ENCODE results near the gene SOX6. TPM values are rescaled to one million over a fixed set of nuclear protein-coding genes. Genes with fewer than 3 reads are reported as not detected.

SOX6 gene
- total RNA-seq, 1 experiment from 2014 or later = not detected

GRCh38 chr11:16186680-16187079 lies 169.7 kb downstream of the SOX6 start:
- H3K9me3 Mint-ChIP-seq = no peaks in the 10 kb centered on the region; a peak in 1 of 5 replicates
- WGBS (ENCODE audit: extremely low coverage, insufficient read length, low lambda C conversion rate) = no CpG with 5 or more reads among the region's 8 CpGs
- no peaks in the 10 kb centered on the region for H3K36me3 Mint-ChIP-seq (ENCODE audit: insufficient read depth in 1 of 3, low read depth in 3 of 3)

More at GRCh38 chr11:16186680-16187079, 169.7 kb downstream of the SOX6 start:
- Mint-ChIP-seq H3K4me3 (no peak overlapping the region), H3K27me3 (ENCODE audit: low read depth) (peaks cover 2% of the 10 kb centered on the region; the same call in 1 of the 2 replicates), H3K4me1 (peaks cover 12% of the 10 kb centered on the region in 2 experiments), H3K27ac (no peak overlapping the region)
- no peak overlapping the region for H3K27ac ChIP-seq (ENCODE audit: insufficient read length, low read depth, low read length)
- TF ChIP-seq CTCF (conservative IDR thresholded peaks at IDR 0.05) = no peak
- H3K9me3 ChIP-seq (ENCODE audit: control insufficient read depth, low read depth, low read length) = no peaks in the 10 kb centered on the region
- H3K4ac ChIP-seq (ENCODE audit: low read depth, low read length) = no peak overlapping the region
- no peaks in the 10 kb centered on the region for H3K23me2 ChIP-seq (ENCODE audit: insufficient read length, low read depth, low read length, poor library complexity, severe bottlenecking)
- H2BK12ac ChIP-seq (ENCODE audit: insufficient read length, low read depth, low read length) = no peak overlapping the region
- no peak overlapping the region for H2BK5ac ChIP-seq (ENCODE audit: insufficient read length, low read length)
- H3K14ac ChIP-seq (ENCODE audit: insufficient read depth, low read length) = no peak overlapping the region
- H4K8ac ChIP-seq (replicated peaks; ENCODE audit: insufficient read length, low read depth, low read length) = no peak overlapping the region
- H2BK15ac ChIP-seq (ENCODE audit: low read depth, low read length) = no peak overlapping the region
- no peaks in the 10 kb centered on the region for H3K79me1 ChIP-seq (ENCODE audit: insufficient read depth, low read depth, low read length, poor library complexity, severe bottlenecking)
- no peak overlapping the region for H2BK120ac ChIP-seq (ENCODE audit: low read depth, low read length, poor library complexity, severe bottlenecking)
- H3K4me1 ChIP-seq (ENCODE audit: insufficient read depth, low read length) = no peaks in the 10 kb centered on the region
- H3K4me2 ChIP-seq (ENCODE audit: insufficient read depth, insufficient read length, low read length) = no peak overlapping the region
- no peak overlapping the region for H3K23ac ChIP-seq (ENCODE audit: insufficient read length, low read depth, low read length)
- H4K91ac ChIP-seq (ENCODE audit: insufficient read length, low read depth, low read length) = no peak overlapping the region
- no peaks in the 10 kb centered on the region for H4K20me1 ChIP-seq (ENCODE audit: control insufficient read depth, insufficient read depth, insufficient read length)
- H3K18ac ChIP-seq (ENCODE audit: insufficient read length, low read depth, low read length) = no peak overlapping the region
- H3K9ac ChIP-seq (ENCODE audit: extremely low read depth, insufficient read length, low read length) = no peak overlapping the region
- H4K5ac ChIP-seq (ENCODE audit: insufficient read length, low read depth, low read length) = no peak overlapping the region
- no peaks in the 10 kb centered on the region for H3K79me2 ChIP-seq (ENCODE audit: insufficient read depth, low read length)
- H3K27me3 ChIP-seq (ENCODE audit: insufficient read depth, low read length) = no peaks in the 10 kb centered on the region
- H2BK20ac ChIP-seq (ENCODE audit: low read depth, low read length, poor library complexity, severe bottlenecking) = no peak overlapping the region
- H3K56ac ChIP-seq (ENCODE audit: insufficient read length, low read depth, low read length) = no peak overlapping the region
- no peak overlapping the region for H2AFZ ChIP-seq (ENCODE audit: low read length)
- no peak overlapping the region for H2AK5ac ChIP-seq (ENCODE audit: insufficient read length, low read length)
- no peak for DNase-seq
- H3T11ph ChIP-seq (ENCODE audit: low read length) = no peak overlapping the region
